Kidney tubule cell (primary cell): Measurements from ENCODE around the gene BFAR.
"Not testable (repeated sequence)": the region's sequence is repeated elsewhere in the genome, so short reads cannot be mapped to it uniquely, and the experiment has no call there.

Source experiments
- DNase-seq: peaks from one replicate; pipeline ENCODE4 v3.0.0-alpha.2; 2018; ENCODE audit warnings: low spot score

BFAR gene

GRCh38 chr16:14685870-14686793, 53.4 kb downstream of the BFAR start:
- DNase-seq: not testable (repeated sequence)

GRCh38 chr16:14694129-14694528, 61.4 kb downstream of the BFAR start, which contains the start of gene PLA2G10:
Gene PLA2G10, minus strand, starts transcription at chr16:14694308. Its CDS starts 79 bp downstream, at chr16:14694229.
- not testable (repeated sequence) for DNase-seq

GRCh38 chr16:14701859-14702258, 69.1 kb downstream of the BFAR start:
- not testable (repeated sequence) for DNase-seq

- DNase-seq: not testable (repeated sequence)
Observed at GRCh38 chr16:14702672-14703071, 69.9 kb downstream of the BFAR start.

GRCh38 chr16:14703156-14704011, 70.6 kb downstream of the BFAR start, which contains the start of gene NPIPA3:
Gene NPIPA3, plus strand, starts transcription at chr16:14703411. Its CDS starts 5,533 bp downstream, at chr16:14708944.
- not testable (repeated sequence) for DNase-seq
